Activated CD8-positive, alpha-beta T cell treated with anti-CD3 and anti-CD28 coated beads, Interleukin-2, amount 10 ng/mL, durations not matched to agents 7 days and 5 days (primary cell): ENCODE results near the gene GLCCI1. TPM values are rescaled to one million over a fixed set of nuclear protein-coding genes. Genes with fewer than 3 reads are reported as not detected.
"Not testable (repeated sequence)": the region's sequence is repeated elsewhere in the genome, so short reads cannot be mapped to it uniquely, and the experiment has no call there.

Experiments
- ATAC-seq: fragments of 150-1000 bp; cut with Tn5 transposase; one replicate; pipeline ENCODE4 v1.10.0; 2021; ENCODE audit warnings: moderate library complexity
- CTCF ChIA-PET: fragments of 350-600 bp; sonication (Branson Sonifier 250); formaldehyde crosslinking; loops from one replicate; lab custom pipeline; 2021; ENCODE audit warnings: antibody characterized with exemption; lab: Charles Lee
- POLR2A ChIA-PET: fragments of 350-600 bp; sonication (Branson Sonifier 250); formaldehyde crosslinking; loops from one replicate; lab custom pipeline; 2021; ENCODE audit warnings: antibody characterized with exemption; lab: Charles Lee
- DNase-seq: peaks from one replicate; pipeline ENCODE4 v3.0.0-alpha.2; 2020
- H3K27ac Mint-ChIP-seq: one replicate; pipeline ENCODE4 v1.8.0; 2021; ENCODE audit warnings: mild to moderate bottlenecking, mixed read lengths
- H3K27me3 Mint-ChIP-seq: one replicate; pipeline ENCODE4 v1.8.0; 2021; ENCODE audit warnings: low read depth, mixed read lengths
- H3K36me3 Mint-ChIP-seq: one replicate; pipeline ENCODE4 v1.8.0; 2021; ENCODE audit warnings: low read depth, mixed read lengths
- H3K4me1 Mint-ChIP-seq: one replicate; pipeline ENCODE4 v1.8.0; 2021; ENCODE audit warnings: low read depth, mixed read lengths
- H3K4me3 Mint-ChIP-seq: one replicate; pipeline ENCODE4 v1.8.0; 2021; ENCODE audit warnings: mild to moderate bottlenecking, mixed read lengths
- H3K9me3 Mint-ChIP-seq: one replicate; pipeline ENCODE4 v1.8.0; 2022; ENCODE audit warnings: mixed read lengths; ENCODE audit not compliant: insufficient read depth
- total RNA-seq, 2 experiments: library from RNA; stranded (reverse); gene quantifications; one replicate each; pipeline ENCODE4 v1.2.3, GENCODE V29; 2021

The GLCCI1 gene
- total RNA-seq, 2 experiments from 2014 or later: 17.5 to 17.7 TPM

GRCh38 chr7:8052824-8053223 lies 84.2 kb downstream of the GLCCI1 start:
- Mint-ChIP-seq H3K27ac (no peak overlapping the region), H3K4me1 (peaks cover 8% of the 10 kb centered on the region), H3K4me3 (no peak overlapping the region), H3K27me3 (no peaks in the 10 kb centered on the region), H3K36me3 (peaks cover 28% of the 10 kb centered on the region), H3K9me3 (peaks cover 9% of the 10 kb centered on the region)
- POLR2A ChIA-PET: no interaction called here
- ATAC-seq (no peak), DNase-seq (no peak)
- CTCF ChIA-PET: no interaction called here

- Mint-ChIP-seq H3K4me1 (peaks cover under 1% of the 10 kb centered on the region), H3K27me3 (no peaks in the 10 kb centered on the region), H3K4me3 (no peak overlapping the region), H3K9me3 (peaks cover 8% of the 10 kb centered on the region), H3K27ac (no peak overlapping the region), H3K36me3 (peaks cover 28% of the 10 kb centered on the region)
- ChIA-PET POLR2A (no interaction called here), CTCF (no interaction called here)
- ATAC-seq (no peak), DNase-seq (no peak)
Measured at GRCh38 chr7:8056439-8056838, 87.8 kb downstream of the GLCCI1 start.

- POLR2A ChIA-PET: no interaction called here
Measured at GRCh38 chr7:8057566-8057965, 89.0 kb downstream of the GLCCI1 start.

GRCh38 chr7:8058322-8058721 lies 89.7 kb downstream of the GLCCI1 start:
- Mint-ChIP-seq H3K36me3 (peaks cover 35% of the 10 kb centered on the region), H3K27me3 (no peaks in the 10 kb centered on the region), H3K27ac (no peak overlapping the region), H3K4me1 (peaks cover under 1% of the 10 kb centered on the region), H3K9me3 (peaks cover 12% of the 10 kb centered on the region), H3K4me3 (no peak overlapping the region)
- no peak for DNase-seq
- ChIA-PET POLR2A (no interaction called here), CTCF (no interaction called here)
- ATAC-seq: no peak

More at GRCh38 chr7:8057566-8057965, 89.0 kb downstream of the GLCCI1 start:
- no peak overlapping the region for H3K27ac Mint-ChIP-seq
- H3K9me3 Mint-ChIP-seq: peaks cover 6% of the 10 kb centered on the region
- CTCF ChIA-PET: no interaction called here
- ATAC-seq (no peak), DNase-seq (no peak)
- H3K27me3 Mint-ChIP-seq: no peaks in the 10 kb centered on the region
- H3K4me1 Mint-ChIP-seq: no peaks in the 10 kb centered on the region
- H3K4me3 Mint-ChIP-seq: no peak overlapping the region
- peaks cover 31% of the 10 kb centered on the region for H3K36me3 Mint-ChIP-seq

GRCh38 chr7:8058852-8059251 lies 90.3 kb downstream of the GLCCI1 start:
- H3K36me3 Mint-ChIP-seq: peaks cover 39% of the 10 kb centered on the region
- ATAC-seq (no peak), DNase-seq (no peak)
- no peak overlapping the region for H3K27ac Mint-ChIP-seq
- POLR2A ChIA-PET: no interaction called here
- H3K27me3 Mint-ChIP-seq: no peaks in the 10 kb centered on the region
- peaks cover 14% of the 10 kb centered on the region for H3K9me3 Mint-ChIP-seq
- H3K4me1 Mint-ChIP-seq: peaks cover 3% of the 10 kb centered on the region
- H3K4me3 Mint-ChIP-seq: no peak overlapping the region
- CTCF ChIA-PET: no interaction called here

GRCh38 chr7:8060241-8060640 lies 91.6 kb downstream of the GLCCI1 start:
- Mint-ChIP-seq H3K27me3 (no peaks in the 10 kb centered on the region), H3K4me1 (peaks cover 3% of the 10 kb centered on the region), H3K36me3 (peaks cover 48% of the 10 kb centered on the region), H3K9me3 (peaks cover 14% of the 10 kb centered on the region), H3K4me3 (no peak overlapping the region), H3K27ac (no peak overlapping the region)
- POLR2A ChIA-PET: no interaction called here
- CTCF ChIA-PET: no interaction called here
- no peak for DNase-seq
- ATAC-seq: no peak

GRCh38 chr7:8063300-8063699 lies 94.7 kb downstream of the GLCCI1 start:
- H3K36me3 Mint-ChIP-seq: peaks cover 42% of the 10 kb centered on the region
- POLR2A ChIA-PET: interaction anchor here (1.0 kb wide), 1 partner anchor 14 kb away, joined by 3 read pairs; no protein-coding TSS in a partner anchor
- H3K4me3 Mint-ChIP-seq, H3K4me1 Mint-ChIP-seq, ATAC-seq, DNase-seq, H3K27ac Mint-ChIP-seq, CTCF ChIA-PET, H3K27me3 Mint-ChIP-seq: not testable (repeated sequence)
- peaks cover 11% of the 10 kb centered on the region for H3K9me3 Mint-ChIP-seq

- POLR2A ChIA-PET: interaction anchor here (1.0 kb wide), 1 partner anchor 14 kb away, joined by 3 read pairs; no protein-coding TSS in a partner anchor
- H3K9me3 Mint-ChIP-seq: peaks cover 11% of the 10 kb centered on the region
- ATAC-seq (no peak), DNase-seq (no peak)
- no peak overlapping the region for H3K4me3 Mint-ChIP-seq
- CTCF ChIA-PET: interaction anchor here (0.6 kb wide), 1 partner anchor 28 kb away, joined by 3 read pairs; no protein-coding TSS in a partner anchor
- H3K4me1 Mint-ChIP-seq: peaks cover 8% of the 10 kb centered on the region
- no peaks in the 10 kb centered on the region for H3K27me3 Mint-ChIP-seq
- no peak overlapping the region for H3K27ac Mint-ChIP-seq
- H3K36me3 Mint-ChIP-seq: peaks cover 42% of the 10 kb centered on the region
Measured at GRCh38 chr7:8063706-8064297, 95.2 kb downstream of the GLCCI1 start.

- Mint-ChIP-seq H3K27ac (no peak overlapping the region), H3K4me1 (peaks cover 11% of the 10 kb centered on the region)
- no peak for ATAC-seq
Measured at GRCh38 chr7:8064828-8065227, 96.2 kb downstream of the GLCCI1 start.

GRCh38 chr7:8065356-8065813 lies 96.8 kb downstream of the GLCCI1 start:
- H3K27ac Mint-ChIP-seq: no peak overlapping the region
- ChIA-PET CTCF (no interaction called here), POLR2A (no interaction called here)
- H3K4me1 Mint-ChIP-seq: peaks cover 11% of the 10 kb centered on the region
- H3K27me3 Mint-ChIP-seq: no peaks in the 10 kb centered on the region
- ATAC-seq (no peak), DNase-seq (no peak)
- peaks cover 36% of the 10 kb centered on the region for H3K36me3 Mint-ChIP-seq
- H3K4me3 Mint-ChIP-seq: no peak overlapping the region
- H3K9me3 Mint-ChIP-seq: peaks cover 11% of the 10 kb centered on the region

More at GRCh38 chr7:8064828-8065227, 96.2 kb downstream of the GLCCI1 start:
- CTCF ChIA-PET: no interaction called here
- no peak overlapping the region for H3K4me3 Mint-ChIP-seq
- H3K9me3 Mint-ChIP-seq: peaks cover 11% of the 10 kb centered on the region
- no peaks in the 10 kb centered on the region for H3K27me3 Mint-ChIP-seq
- H3K36me3 Mint-ChIP-seq: peaks cover 42% of the 10 kb centered on the region
- POLR2A ChIA-PET: no interaction called here
- no peak for DNase-seq

GRCh38 chr7:8068892-8069686 lies 100.5 kb downstream of the GLCCI1 start:
- Mint-ChIP-seq H3K27me3 (no peaks in the 10 kb centered on the region), H3K27ac (no peak overlapping the region), H3K36me3 (peaks cover 32% of the 10 kb centered on the region), H3K4me3 (no peak overlapping the region), H3K9me3 (no peaks in the 10 kb centered on the region), H3K4me1 (peaks cover 8% of the 10 kb centered on the region)
- ChIA-PET POLR2A (no interaction called here), CTCF (interaction anchor here (0.6 kb wide), 1 partner anchor 416 kb away, joined by 3 read pairs; no protein-coding TSS in a partner anchor)
- no peak for ATAC-seq
- DNase-seq: no peak
